HepG2 (cell line): ENCODE measurements around the gene CABLES1. TPM values are rescaled to one million over a fixed set of nuclear protein-coding genes. Genes with fewer than 3 reads are reported as not detected.

Experiments used
- ATAC-seq: fragments of 200-7000 bp; cut with Tn5 transposase; 3 replicates; pipeline ENCODE4 v1.9.1; 2020; ENCODE audit warnings: mild to moderate bottlenecking, moderate library complexity
- BruUV-seq: library from RNA; stranded (reverse); fragments of 400-500 nt; replicated peaks from 2 replicates; lab custom pipeline; 2021; lab: Mats Ljungman, UMichigan
- CTCF ChIA-PET: fragments of 300-600 bp; formaldehyde crosslinking; extraction: SDS; loops from one replicate; lab custom pipeline; 2021; ENCODE audit warnings: low total read pairs, inconsistent platforms, low intra/inter-chr PET ratio; lab: Yijun Ruan, JAX
- POLR2A ChIA-PET: fragments of 350-600 bp; sonication (Branson Sonifier 250); formaldehyde crosslinking; loops from one replicate; lab custom pipeline; 2020; ENCODE audit warnings: antibody characterized with exemption, inconsistent platforms; lab: Yijun Ruan, JAX
- DNase-seq: peaks from one replicate; pipeline ENCODE4 v3.0.0-alpha.2; 2015; ENCODE audit warnings: low spot score
- FAIRE-seq: peaks from 3 replicates; lab custom pipeline; 2011; peaks lifted over from hg19 to GRCh38; lab: Jason Lieb, UNC
- H2AFZ ChIP-seq: one replicate; pipeline ENCODE4 v1.6.1; 2011; ENCODE audit warnings: low read length, inconsistent platforms
- H3K27ac ChIP-seq: fragments of 300-600 bp; 3 replicates; pipeline ENCODE4 v1.8.0; 2011; ENCODE audit warnings: mixed run types, mild to moderate bottlenecking, mixed read lengths, low read length, inconsistent platforms; ENCODE audit not compliant: insufficient read depth; ENCODE audit errors: extremely low read length
- H3K27me3 ChIP-seq, 2 experiments: fragments of 200-600 bp in 1 of 2; 2 replicates in 1 of 2; 3 replicates in 1 of 2; pipeline versions ENCODE4 v1.6.0 to v1.8.0; 2011; ENCODE audit warnings: low read length in 2 of 2, mild to moderate bottlenecking in 2 of 2, moderate library complexity in 2 of 2, inconsistent platforms in 1 of 2; ENCODE audit not compliant: insufficient read depth in 2 of 2, control insufficient read depth in 1 of 2
- H3K36me3 ChIP-seq, 2 experiments: fragments of 200-600 bp in 1 of 2; replicated peaks in 1 of 2; 2 replicates in 1 of 2; 3 replicates in 1 of 2; pipeline versions ENCODE4 v1.5.1 to v1.8.0; 2011; ENCODE audit warnings: low read length in 2 of 2, inconsistent platforms in 1 of 2; ENCODE audit not compliant: insufficient read depth in 2 of 2, control insufficient read depth in 1 of 2
- H3K4me1 ChIP-seq: 2 replicates; pipeline ENCODE4 v1.5.1; 2012; ENCODE audit warnings: low read length, inconsistent platforms; ENCODE audit not compliant: insufficient read depth
- H3K4me2 ChIP-seq: 2 replicates; pipeline ENCODE4 v1.6.0; 2011; ENCODE audit warnings: low read depth, low read length, inconsistent platforms
- H3K4me3 ChIP-seq, 3 experiments: fragments of 200-600 bp in 1 of 3; sonication (generic), shearing (Covaris generic) in 1 of 3; replicated peaks in 1 of 3; 2 replicates each; pipeline ENCODE4 v1.5.1; 2011 to 2016; ENCODE audit warnings: low read length in 3 of 3, inconsistent platforms in 2 of 3, low read depth in 2 of 3, mild to moderate bottlenecking in 2 of 3, control low read depth in 1 of 3, mixed read lengths in 1 of 3; ENCODE audit not compliant: insufficient read depth in 1 of 3
- H3K79me2 ChIP-seq: one replicate; pipeline ENCODE4 v1.6.1; 2011; ENCODE audit warnings: low read length, inconsistent platforms; ENCODE audit not compliant: insufficient read depth
- H3K9ac ChIP-seq: 2 replicates; pipeline ENCODE4 v1.6.0; 2011; ENCODE audit warnings: mild to moderate bottlenecking, low read depth, low read length, inconsistent platforms; ENCODE audit not compliant: insufficient read depth
- H3K9me3 ChIP-seq: 2 replicates; pipeline ENCODE4 v1.5.1; 2012; ENCODE audit warnings: mild to moderate bottlenecking, low read length
- H4K20me1 ChIP-seq: 2 replicates; pipeline ENCODE4 v1.6.0; 2011; ENCODE audit warnings: inconsistent platforms, mild to moderate bottlenecking, low read length, moderate library complexity; ENCODE audit not compliant: insufficient read depth
- CENPT ChIP-seq: sonication (generic); formaldehyde crosslinking; IDR thresholded peaks from 2 replicates; pipeline ENCODE4 v1.8.0; 2022; ENCODE audit warnings: low read depth, mild to moderate bottlenecking, moderate library complexity, missing genetic modification reagents
- MXI1 ChIP-seq: IDR thresholded peaks from 3 replicates; pipeline ENCODE4 v1.6.1; 2012; ENCODE audit warnings: low read depth, low read length, inconsistent platforms, borderline replicate concordance
- NFKB2 ChIP-seq: sonication (generic); formaldehyde crosslinking; IDR thresholded peaks from 2 replicates; pipeline ENCODE4 v1.4.0; 2020; ENCODE audit warnings: missing genetic modification reagents, borderline replicate concordance
- ZBTB7A ChIP-seq: sonication (generic); formaldehyde crosslinking; IDR thresholded peaks from 2 replicates; pipeline ENCODE4 v1.8.0; 2022; ENCODE audit warnings: mild to moderate bottlenecking, missing genetic modification reagents
- ZFP62 ChIP-seq: sonication (generic); formaldehyde crosslinking; IDR thresholded peaks from 2 replicates; pipeline ENCODE4 v1.4.0; 2020; ENCODE audit warnings: missing genetic modification reagents
- ZFYVE20 ChIP-seq: sonication (generic); formaldehyde crosslinking; IDR thresholded peaks from 2 replicates; pipeline ENCODE4 v1.8.0; 2023; ENCODE audit warnings: low read depth, mild to moderate bottlenecking, moderate library complexity, missing genetic modification reagents, borderline replicate concordance
- ZNF484 ChIP-seq: sonication (generic); formaldehyde crosslinking; IDR thresholded peaks from 2 replicates; pipeline ENCODE4 v1.5.1; 2020; ENCODE audit warnings: mild to moderate bottlenecking, low read depth, missing genetic modification reagents, borderline replicate concordance
- WGBS: methylation state at CpG from one replicate; pipeline ENCODE4 v1.1.6; 2017; ENCODE audit warnings: low lambda C conversion rate; 5-methylcytosine and 5-hydroxymethylcytosine counted together
- in situ Hi-C: cut with HindIII; loops from 2 replicates; pipeline ENCODE4 v1.10.0; 2017; ENCODE audit warnings: low pct_unique_long_range_greater_than_20kb; ENCODE audit not compliant: extremely low pct_ligation_motif_present
- intact Hi-C: fragments of 100-400 bp; cut with micrococcal nuclease; formaldehyde crosslinking; loops from one replicate; pipeline ENCODE4 v1.10.0; 2022; ENCODE audit not compliant: unreplicated experiment
- polyA plus RNA-seq, 8 experiments: library from polyadenylated mRNA; depleted of rRNA in 3 of 8; stranded (reverse) in 7 of 8; unstranded in 1 of 8; fragments of >200 nt; fragmentation: Illumina TruSeq in 4 of 8; extraction: Trizol in 4 of 8; gene quantifications; 2 replicates each; pipeline versions ENCODE4 v1.2.1 to v1.2.3, GENCODE V29; 2011 to 2016; ENCODE audit warnings: low read depth in 4 of 8, missing spikeins in 1 of 8, mixed read lengths in 1 of 8; ENCODE audit not compliant: insufficient read depth in 1 of 8
- total RNA-seq, 5 experiments: library from RNA; depleted of rRNA; stranded (reverse); fragments of >200 nt; fragmentation: Illumina TruSeq; extraction: Trizol; gene quantifications; 2 replicates each; pipeline ENCODE4 v1.2.3, GENCODE V29; 2016; ENCODE audit warnings: low read depth in 1 of 5
- TF ChIP-seq, protein P1 (sequence below): sonication (generic); formaldehyde crosslinking; IDR thresholded peaks from 2 replicates; pipeline ENCODE4 v1.9.0; 2022; ENCODE audit warnings: missing genetic modification reagents, mild to moderate bottlenecking, borderline replicate concordance
- TF ChIP-seq, protein P2 (sequence below): sonication (generic); formaldehyde crosslinking; IDR thresholded peaks from 2 replicates; pipeline ENCODE4 v1.5.1; 2020; ENCODE audit warnings: mild to moderate bottlenecking, missing genetic modification reagents, moderate library complexity
- TF ChIP-seq, protein P3 (sequence below): sonication (generic); formaldehyde crosslinking; IDR thresholded peaks from 2 replicates; pipeline ENCODE4 v1.8.0; 2022; ENCODE audit warnings: mild to moderate bottlenecking, missing genetic modification reagents; ENCODE audit not compliant: insufficient replicate concordance
- TF ChIP-seq, protein P4 (sequence below): sonication (generic); formaldehyde crosslinking; IDR thresholded peaks from 2 replicates; pipeline ENCODE4 v1.8.1; 2023; ENCODE audit warnings: missing genetic modification reagents, mild to moderate bottlenecking, borderline replicate concordance
- TF ChIP-seq, protein P5 (sequence below): sonication (generic); formaldehyde crosslinking; IDR thresholded peaks from 2 replicates; pipeline ENCODE4 v1.4.0; 2020; ENCODE audit warnings: mild to moderate bottlenecking, missing genetic modification reagents

CABLES1 gene
- total and polyA plus RNA-seq, 2 of the 13 experiments (the other 11 are each of a cell fraction or from before 2014, with no cell fraction given), result 14.7 to 25.8 TPM

DNA sequence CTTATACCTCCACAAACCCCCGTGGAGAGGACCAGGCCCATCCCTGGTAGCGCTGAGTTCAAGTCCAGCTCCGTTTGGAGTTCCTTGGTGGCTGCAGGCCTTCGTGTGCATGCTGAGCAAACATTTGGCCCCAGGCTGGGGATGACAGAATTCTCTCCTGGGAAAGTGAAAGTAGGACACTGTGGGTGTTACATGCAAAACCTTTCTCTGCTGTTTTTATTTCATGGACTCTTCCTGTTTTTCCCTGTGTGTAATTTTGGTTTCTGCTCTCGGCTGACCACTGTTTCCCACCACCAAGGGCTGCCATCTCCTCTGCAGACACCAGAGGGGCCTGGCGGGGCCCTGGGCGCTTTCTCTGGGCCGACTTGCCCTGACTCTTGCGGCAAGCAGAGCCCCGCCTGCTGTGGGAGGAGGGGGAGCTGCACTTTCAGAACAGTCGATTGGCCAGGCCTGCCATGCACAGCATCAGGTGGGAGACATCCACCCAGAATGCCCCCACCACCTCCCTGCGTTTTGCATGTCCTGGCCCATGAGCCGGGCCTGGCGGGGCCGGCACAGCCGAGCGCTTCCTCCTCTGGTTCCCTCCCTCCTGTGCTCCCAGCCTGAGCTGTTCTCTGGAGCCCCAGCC lies 102.4 kb downstream of the CABLES1 start (continued):
- TF ChIP-seq, protein P1, sequence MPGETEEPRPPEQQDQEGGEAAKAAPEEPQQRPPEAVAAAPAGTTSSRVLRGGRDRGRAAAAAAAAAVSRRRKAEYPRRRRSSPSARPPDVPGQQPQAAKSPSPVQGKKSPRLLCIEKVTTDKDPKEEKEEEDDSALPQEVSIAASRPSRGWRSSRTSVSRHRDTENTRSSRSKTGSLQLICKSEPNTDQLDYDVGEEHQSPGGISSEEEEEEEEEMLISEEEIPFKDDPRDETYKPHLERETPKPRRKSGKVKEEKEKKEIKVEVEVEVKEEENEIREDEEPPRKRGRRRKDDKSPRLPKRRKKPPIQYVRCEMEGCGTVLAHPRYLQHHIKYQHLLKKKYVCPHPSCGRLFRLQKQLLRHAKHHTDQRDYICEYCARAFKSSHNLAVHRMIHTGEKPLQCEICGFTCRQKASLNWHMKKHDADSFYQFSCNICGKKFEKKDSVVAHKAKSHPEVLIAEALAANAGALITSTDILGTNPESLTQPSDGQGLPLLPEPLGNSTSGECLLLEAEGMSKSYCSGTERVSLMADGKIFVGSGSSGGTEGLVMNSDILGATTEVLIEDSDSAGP (CRISPR knock-in tag), result 0 out of 2 replicates have a peak, but pooled peaks have one; percentile 19
- TF ChIP-seq, protein P2, sequence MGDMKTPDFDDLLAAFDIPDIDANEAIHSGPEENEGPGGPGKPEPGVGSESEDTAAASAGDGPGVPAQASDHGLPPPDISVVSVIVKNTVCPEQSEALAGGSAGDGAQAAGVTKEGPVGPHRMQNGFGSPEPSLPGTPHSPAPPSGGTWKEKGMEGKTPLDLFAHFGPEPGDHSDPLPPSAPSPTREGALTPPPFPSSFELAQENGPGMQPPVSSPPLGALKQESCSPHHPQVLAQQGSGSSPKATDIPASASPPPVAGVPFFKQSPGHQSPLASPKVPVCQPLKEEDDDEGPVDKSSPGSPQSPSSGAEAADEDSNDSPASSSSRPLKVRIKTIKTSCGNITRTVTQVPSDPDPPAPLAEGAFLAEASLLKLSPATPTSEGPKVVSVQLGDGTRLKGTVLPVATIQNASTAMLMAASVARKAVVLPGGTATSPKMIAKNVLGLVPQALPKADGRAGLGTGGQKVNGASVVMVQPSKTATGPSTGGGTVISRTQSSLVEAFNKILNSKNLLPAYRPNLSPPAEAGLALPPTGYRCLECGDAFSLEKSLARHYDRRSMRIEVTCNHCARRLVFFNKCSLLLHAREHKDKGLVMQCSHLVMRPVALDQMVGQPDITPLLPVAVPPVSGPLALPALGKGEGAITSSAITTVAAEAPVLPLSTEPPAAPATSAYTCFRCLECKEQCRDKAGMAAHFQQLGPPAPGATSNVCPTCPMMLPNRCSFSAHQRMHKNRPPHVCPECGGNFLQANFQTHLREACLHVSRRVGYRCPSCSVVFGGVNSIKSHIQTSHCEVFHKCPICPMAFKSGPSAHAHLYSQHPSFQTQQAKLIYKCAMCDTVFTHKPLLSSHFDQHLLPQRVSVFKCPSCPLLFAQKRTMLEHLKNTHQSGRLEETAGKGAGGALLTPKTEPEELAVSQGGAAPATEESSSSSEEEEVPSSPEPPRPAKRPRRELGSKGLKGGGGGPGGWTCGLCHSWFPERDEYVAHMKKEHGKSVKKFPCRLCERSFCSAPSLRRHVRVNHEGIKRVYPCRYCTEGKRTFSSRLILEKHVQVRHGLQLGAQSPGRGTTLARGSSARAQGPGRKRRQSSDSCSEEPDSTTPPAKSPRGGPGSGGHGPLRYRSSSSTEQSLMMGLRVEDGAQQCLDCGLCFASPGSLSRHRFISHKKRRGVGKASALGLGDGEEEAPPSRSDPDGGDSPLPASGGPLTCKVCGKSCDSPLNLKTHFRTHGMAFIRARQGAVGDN (CRISPR knock-in tag), result peak; percentile 35; the same call in 1 of the 2 replicates

DNA sequence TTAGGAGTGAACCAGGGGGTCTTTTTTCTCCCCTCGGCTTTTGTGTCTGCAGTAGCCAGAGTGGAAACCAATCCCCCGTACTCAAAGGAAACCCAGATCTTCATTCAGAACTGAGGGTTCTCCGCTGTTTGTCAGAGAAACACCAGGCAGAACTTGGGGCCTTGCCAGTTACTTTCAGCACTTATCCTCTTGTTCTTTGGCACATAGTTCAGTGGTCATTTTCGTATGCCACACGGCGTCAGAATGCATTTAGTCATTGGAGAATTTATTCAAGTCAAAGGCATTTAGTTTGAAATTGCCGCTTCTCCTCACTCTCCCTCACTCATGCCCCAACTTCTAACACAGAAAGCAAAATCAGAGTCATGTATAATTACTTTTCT lies 102.9 kb downstream of the CABLES1 start:
- H3K9ac ChIP-seq, result no peak overlapping the region
- DNase-seq (no peak), FAIRE-seq (no peak), ATAC-seq (no peak)
- H3K27me3 ChIP-seq, result no peaks in the 10 kb centered on the region
- no peaks in the 10 kb centered on the region for H4K20me1 ChIP-seq
- no peak overlapping the region for H3K27ac ChIP-seq
- H2AFZ ChIP-seq, result no peak overlapping the region
- in situ Hi-C loops (no loop called here), intact Hi-C loops (no loop called here)
- POLR2A ChIA-PET, result no interaction called here
- no TSS peak for BruUV-seq
- no peak overlapping the region for H3K4me3 ChIP-seq
- no peaks in the 10 kb centered on the region for H3K9me3 ChIP-seq
- WGBS, result 96% methylated on average over 7 of the region's 7 CpGs
- no peak overlapping the region for H3K4me2 ChIP-seq
- H3K79me2 ChIP-seq, result no peaks in the 10 kb centered on the region
- CTCF ChIA-PET, result no interaction called here
- H3K36me3 ChIP-seq, result peaks cover 17 to 45% of the 10 kb centered on the region in 2 experiments
- peaks cover 14% of the 10 kb centered on the region for H3K4me1 ChIP-seq
- TF ChIP-seq ZNF484, result no peak
- no peak for TF ChIP-seq ZFYVE20 (CRISPR knock-in tag)
- TF ChIP-seq, protein P3, sequence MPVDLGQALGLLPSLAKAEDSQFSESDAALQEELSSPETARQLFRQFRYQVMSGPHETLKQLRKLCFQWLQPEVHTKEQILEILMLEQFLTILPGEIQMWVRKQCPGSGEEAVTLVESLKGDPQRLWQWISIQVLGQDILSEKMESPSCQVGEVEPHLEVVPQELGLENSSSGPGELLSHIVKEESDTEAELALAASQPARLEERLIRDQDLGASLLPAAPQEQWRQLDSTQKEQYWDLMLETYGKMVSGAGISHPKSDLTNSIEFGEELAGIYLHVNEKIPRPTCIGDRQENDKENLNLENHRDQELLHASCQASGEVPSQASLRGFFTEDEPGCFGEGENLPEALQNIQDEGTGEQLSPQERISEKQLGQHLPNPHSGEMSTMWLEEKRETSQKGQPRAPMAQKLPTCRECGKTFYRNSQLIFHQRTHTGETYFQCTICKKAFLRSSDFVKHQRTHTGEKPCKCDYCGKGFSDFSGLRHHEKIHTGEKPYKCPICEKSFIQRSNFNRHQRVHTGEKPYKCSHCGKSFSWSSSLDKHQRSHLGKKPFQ (CRISPR knock-in tag), result no peak
- no peak for TF ChIP-seq ZFP62 (CRISPR knock-in tag)
- TF ChIP-seq MXI1, result no peak
- TF ChIP-seq, protein P4, sequence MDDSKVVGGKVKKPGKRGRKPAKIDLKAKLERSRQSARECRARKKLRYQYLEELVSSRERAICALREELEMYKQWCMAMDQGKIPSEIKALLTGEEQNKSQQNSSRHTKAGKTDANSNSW (CRISPR knock-in tag), result no peak
- TF ChIP-seq, protein P5, sequence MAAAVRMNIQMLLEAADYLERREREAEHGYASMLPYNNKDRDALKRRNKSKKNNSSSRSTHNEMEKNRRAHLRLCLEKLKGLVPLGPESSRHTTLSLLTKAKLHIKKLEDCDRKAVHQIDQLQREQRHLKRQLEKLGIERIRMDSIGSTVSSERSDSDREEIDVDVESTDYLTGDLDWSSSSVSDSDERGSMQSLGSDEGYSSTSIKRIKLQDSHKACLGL, result no peak
- no peak for TF ChIP-seq CENPT (CRISPR knock-in tag)
- TF ChIP-seq ZBTB7A, result no peak
- TF ChIP-seq NFKB2 (CRISPR knock-in tag), result no peak
